GM23338 (cell line): ENCODE results near the gene NIF3L1. TPM values are rescaled to one million over a fixed set of nuclear protein-coding genes. Genes with fewer than 3 reads are reported as not detected.

Source experiments
- ATAC-seq: fragments of 200-7000 bp; cut with Tn5 transposase; 3 replicates; pipeline ENCODE4 v1.9.1; 2020
- DNase-seq: peaks from one replicate; pipeline ENCODE4 v3.0.0-alpha.2; 2015; ENCODE audit warnings: low spot score
- H2AFZ ChIP-seq: fragments of 200-600 bp; sonication (generic); 2 replicates; pipeline ENCODE4 v1.8.0; 2016; ENCODE audit warnings: antibody characterized with exemption, mild to moderate bottlenecking, moderate library complexity
- H3F3A ChIP-seq: fragments of 200-600 bp; sonication (generic); replicated peaks from 2 replicates; pipeline ENCODE4 v1.8.0; 2017; ENCODE audit warnings: antibody characterized with exemption, mixed run types, low read depth
- H3K27ac ChIP-seq: fragments of 200-600 bp; sonication (generic); 2 replicates; pipeline ENCODE4 v1.6.1; 2016; ENCODE audit warnings: low read depth
- H3K27me3 ChIP-seq: fragments of 200-600 bp; sonication (generic); 2 replicates; pipeline ENCODE4 v1.8.0; 2016; ENCODE audit warnings: mild to moderate bottlenecking, mixed run types, moderate library complexity; ENCODE audit not compliant: insufficient read depth
- H3K36me3 ChIP-seq: fragments of 200-600 bp; sonication (generic); 2 replicates; pipeline ENCODE4 v1.8.0; 2016; ENCODE audit warnings: mild to moderate bottlenecking; ENCODE audit not compliant: insufficient read depth
- H3K4me1 ChIP-seq: fragments of 200-600 bp; sonication (generic); 2 replicates; pipeline ENCODE4 v1.8.0; 2016; ENCODE audit warnings: mild to moderate bottlenecking, moderate library complexity; ENCODE audit not compliant: insufficient read depth
- H3K4me2 ChIP-seq: fragments of 200-600 bp; sonication (generic); 2 replicates; pipeline ENCODE4 v1.7.1; 2017; ENCODE audit warnings: mixed run types
- H3K4me3 ChIP-seq: fragments of 200-600 bp; sonication (generic); 2 replicates; pipeline ENCODE4 v1.6.1; 2016; ENCODE audit warnings: mixed run types
- H3K79me2 ChIP-seq: fragments of 200-600 bp; sonication (generic); replicated peaks from 2 replicates; pipeline ENCODE4 v1.8.0; 2017; ENCODE audit warnings: mild to moderate bottlenecking; ENCODE audit not compliant: insufficient read depth
- H3K9me2 ChIP-seq: fragments of 200-600 bp; sonication (generic); 2 replicates; pipeline ENCODE4 v1.8.0; 2017; ENCODE audit not compliant: insufficient read depth
- H4K20me1 ChIP-seq: fragments of 200-600 bp; sonication (generic); replicated peaks from 2 replicates; pipeline ENCODE4 v1.8.0; 2017; ENCODE audit warnings: mild to moderate bottlenecking; ENCODE audit not compliant: insufficient read depth
- H3K27ac Mint-ChIP-seq: 2 replicates; pipeline ENCODE4 v1.8.0; 2020; ENCODE audit warnings: inconsistent platforms, mild to moderate bottlenecking, moderate library complexity, mixed read lengths
- H3K27me3 Mint-ChIP-seq: 3 replicates; pipeline ENCODE4 v1.8.0; 2022; ENCODE audit warnings: low read depth, mild to moderate bottlenecking, moderate library complexity, mixed read lengths, inconsistent platforms; ENCODE audit not compliant: insufficient read depth, poor library complexity
- H3K36me3 Mint-ChIP-seq: 3 replicates; pipeline ENCODE4 v1.8.0; 2021; ENCODE audit warnings: low read depth, mild to moderate bottlenecking, inconsistent platforms, moderate library complexity, mixed read lengths
- H3K4me1 Mint-ChIP-seq: 3 replicates; pipeline ENCODE4 v1.8.0; 2020; ENCODE audit warnings: mild to moderate bottlenecking, inconsistent platforms, mixed read lengths
- H3K4me3 Mint-ChIP-seq: 3 replicates; pipeline ENCODE4 v1.8.0; 2021; ENCODE audit warnings: moderate library complexity, mild to moderate bottlenecking, inconsistent platforms, mixed read lengths
- H3K9me3 Mint-ChIP-seq: 3 replicates; pipeline ENCODE4 v1.8.0; 2020; ENCODE audit warnings: moderate library complexity, mild to moderate bottlenecking, inconsistent platforms, mixed read lengths
- CREB1 ChIP-seq: fragments of 250-450 bp; sonication (Bioruptor Pico); IDR thresholded peaks from 2 replicates; pipeline ENCODE4 v1.5.0; 2020; ENCODE audit warnings: low read depth, mild to moderate bottlenecking, moderate library complexity
- ETS1 ChIP-seq: IDR thresholded peaks from 2 replicates; pipeline ENCODE4 v1.6.1; 2016; ENCODE audit warnings: antibody characterized with exemption
- EZH2 ChIP-seq: fragments of 200-600 bp; sonication (generic); IDR thresholded peaks from one replicate; pipeline ENCODE4 v1.8.0; 2017; ENCODE audit warnings: antibody characterized with exemption, mild to moderate bottlenecking, low read depth; ENCODE audit not compliant: unreplicated experiment
- EZH2phosphoT487 ChIP-seq: fragments of 200-600 bp; sonication (generic); IDR thresholded peaks from one replicate; pipeline ENCODE4 v1.8.1; 2018; ENCODE audit warnings: antibody characterized with exemption; ENCODE audit not compliant: unreplicated experiment
- JUNB ChIP-seq: IDR thresholded peaks from one replicate; pipeline ENCODE4 v1.6.1; 2016; ENCODE audit warnings: antibody characterized with exemption; ENCODE audit not compliant: unreplicated experiment
- NANOG ChIP-seq: IDR thresholded peaks from 2 replicates; pipeline ENCODE4 v1.6.1; 2016; ENCODE audit warnings: antibody characterized with exemption, borderline replicate concordance
- POLR2AphosphoS5 ChIP-seq: IDR thresholded peaks from 2 replicates; pipeline ENCODE4 v1.6.1; 2016; ENCODE audit warnings: antibody characterized with exemption, low read depth
- STAT1 ChIP-seq: IDR thresholded peaks from one replicate; pipeline ENCODE4 v1.6.1; 2016; ENCODE audit warnings: antibody characterized with exemption; ENCODE audit not compliant: unreplicated experiment
- ZNF114 ChIP-seq: fragments of 250-450 bp; sonication (Bioruptor Pico); IDR thresholded peaks from 2 replicates; pipeline ENCODE4 v1.5.0; 2020; ENCODE audit warnings: mild to moderate bottlenecking, moderate library complexity
- ZNF331 ChIP-seq: fragments of 250-450 bp; sonication (Bioruptor Pico); IDR thresholded peaks from 2 replicates; pipeline ENCODE4 v1.5.0; 2020; ENCODE audit warnings: low read depth, mild to moderate bottlenecking, moderate library complexity
- ZNF462 ChIP-seq: fragments of 250-450 bp; sonication (Bioruptor Pico); IDR thresholded peaks from 2 replicates; pipeline ENCODE4 v1.5.0; 2020; ENCODE audit warnings: mild to moderate bottlenecking, moderate library complexity
- polyA plus RNA-seq: library from polyadenylated mRNA; unstranded; fragments of >200 nt; fragmentation: Nextera tagmentation; extraction: Ambion mirVana; gene quantifications from 2 replicates; pipeline ENCODE4 v1.2.1, GENCODE V29; 2016
- total RNA-seq: library from RNA; depleted of rRNA; stranded (reverse); fragments of >200 nt; shearing (Covaris generic); gene quantifications from 2 replicates; pipeline ENCODE4 v1.2.3, GENCODE V29; 2014
- TF ChIP-seq, protein P1 (sequence below), 2 experiments: fragments of 200-600 bp in 1 of 2; sonication (generic) in 1 of 2; conservative IDR thresholded peaks; 2 replicates each; pipeline versions ENCODE4 v1.5.1 to v1.6.1; 2016 to 2017; ENCODE audit warnings: antibody characterized with exemption in 2 of 2, low read depth in 2 of 2, mild to moderate bottlenecking in 2 of 2, moderate library complexity in 1 of 2
- TF ChIP-seq, protein P2 (sequence below): IDR thresholded peaks from one replicate; pipeline ENCODE4 v1.6.1; 2018; ENCODE audit warnings: antibody characterized with exemption; ENCODE audit not compliant: unreplicated experiment

Gene NIF3L1
- total and polyA plus RNA-seq, 2 experiments from 2014 or later: 62.8 to 63.9 TPM

DNA sequence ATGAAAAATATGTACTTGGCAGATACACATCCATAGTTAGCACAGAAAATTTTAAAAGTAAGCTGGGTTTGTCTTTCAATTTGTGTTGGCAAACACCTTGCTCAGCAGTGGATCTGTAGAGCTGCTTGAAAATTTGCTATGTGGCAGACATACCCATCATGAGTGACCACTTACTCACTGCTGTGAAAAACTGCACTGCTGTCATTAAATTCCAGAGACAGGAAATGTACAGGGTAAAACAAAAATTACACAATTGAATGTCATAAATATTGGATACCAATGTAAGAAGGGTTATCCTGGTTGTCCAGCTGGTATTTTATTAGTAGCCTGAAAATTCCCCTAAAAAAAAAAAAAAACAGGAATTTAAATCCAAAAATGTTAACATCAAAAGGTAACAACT, 24.5 kb downstream of the NIF3L1 start:
- no peaks in the 10 kb centered on the region for H3F3A ChIP-seq
- TF ChIP-seq ZNF331 (CRISPR knock-in tag): no peak
- no peak for TF ChIP-seq EZH2
- TF ChIP-seq POLR2AphosphoS5: no peak
- no peak for TF ChIP-seq JUNB
- TF ChIP-seq, protein P1, sequence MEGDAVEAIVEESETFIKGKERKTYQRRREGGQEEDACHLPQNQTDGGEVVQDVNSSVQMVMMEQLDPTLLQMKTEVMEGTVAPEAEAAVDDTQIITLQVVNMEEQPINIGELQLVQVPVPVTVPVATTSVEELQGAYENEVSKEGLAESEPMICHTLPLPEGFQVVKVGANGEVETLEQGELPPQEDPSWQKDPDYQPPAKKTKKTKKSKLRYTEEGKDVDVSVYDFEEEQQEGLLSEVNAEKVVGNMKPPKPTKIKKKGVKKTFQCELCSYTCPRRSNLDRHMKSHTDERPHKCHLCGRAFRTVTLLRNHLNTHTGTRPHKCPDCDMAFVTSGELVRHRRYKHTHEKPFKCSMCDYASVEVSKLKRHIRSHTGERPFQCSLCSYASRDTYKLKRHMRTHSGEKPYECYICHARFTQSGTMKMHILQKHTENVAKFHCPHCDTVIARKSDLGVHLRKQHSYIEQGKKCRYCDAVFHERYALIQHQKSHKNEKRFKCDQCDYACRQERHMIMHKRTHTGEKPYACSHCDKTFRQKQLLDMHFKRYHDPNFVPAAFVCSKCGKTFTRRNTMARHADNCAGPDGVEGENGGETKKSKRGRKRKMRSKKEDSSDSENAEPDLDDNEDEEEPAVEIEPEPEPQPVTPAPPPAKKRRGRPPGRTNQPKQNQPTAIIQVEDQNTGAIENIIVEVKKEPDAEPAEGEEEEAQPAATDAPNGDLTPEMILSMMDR (conservative IDR thresholded peaks at IDR 0.05; ENCODE audit: low read depth in 2 of 2): no peak
- TF ChIP-seq ETS1: no peak
- no peak for TF ChIP-seq ZNF462 (CRISPR knock-in tag)
- TF ChIP-seq EZH2phosphoT487: no peak
- TF ChIP-seq NANOG: no peak
- TF ChIP-seq, protein P2, sequence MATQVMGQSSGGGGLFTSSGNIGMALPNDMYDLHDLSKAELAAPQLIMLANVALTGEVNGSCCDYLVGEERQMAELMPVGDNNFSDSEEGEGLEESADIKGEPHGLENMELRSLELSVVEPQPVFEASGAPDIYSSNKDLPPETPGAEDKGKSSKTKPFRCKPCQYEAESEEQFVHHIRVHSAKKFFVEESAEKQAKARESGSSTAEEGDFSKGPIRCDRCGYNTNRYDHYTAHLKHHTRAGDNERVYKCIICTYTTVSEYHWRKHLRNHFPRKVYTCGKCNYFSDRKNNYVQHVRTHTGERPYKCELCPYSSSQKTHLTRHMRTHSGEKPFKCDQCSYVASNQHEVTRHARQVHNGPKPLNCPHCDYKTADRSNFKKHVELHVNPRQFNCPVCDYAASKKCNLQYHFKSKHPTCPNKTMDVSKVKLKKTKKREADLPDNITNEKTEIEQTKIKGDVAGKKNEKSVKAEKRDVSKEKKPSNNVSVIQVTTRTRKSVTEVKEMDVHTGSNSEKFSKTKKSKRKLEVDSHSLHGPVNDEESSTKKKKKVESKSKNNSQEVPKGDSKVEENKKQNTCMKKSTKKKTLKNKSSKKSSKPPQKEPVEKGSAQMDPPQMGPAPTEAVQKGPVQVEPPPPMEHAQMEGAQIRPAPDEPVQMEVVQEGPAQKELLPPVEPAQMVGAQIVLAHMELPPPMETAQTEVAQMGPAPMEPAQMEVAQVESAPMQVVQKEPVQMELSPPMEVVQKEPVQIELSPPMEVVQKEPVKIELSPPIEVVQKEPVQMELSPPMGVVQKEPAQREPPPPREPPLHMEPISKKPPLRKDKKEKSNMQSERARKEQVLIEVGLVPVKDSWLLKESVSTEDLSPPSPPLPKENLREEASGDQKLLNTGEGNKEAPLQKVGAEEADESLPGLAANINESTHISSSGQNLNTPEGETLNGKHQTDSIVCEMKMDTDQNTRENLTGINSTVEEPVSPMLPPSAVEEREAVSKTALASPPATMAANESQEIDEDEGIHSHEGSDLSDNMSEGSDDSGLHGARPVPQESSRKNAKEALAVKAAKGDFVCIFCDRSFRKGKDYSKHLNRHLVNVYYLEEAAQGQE: no peak
- TF ChIP-seq STAT1: no peak
- TF ChIP-seq ZNF114 (CRISPR knock-in tag): no peak
- no peak for TF ChIP-seq CREB1 (CRISPR knock-in tag)
- peaks cover 14% of the 10 kb centered on the region for H4K20me1 ChIP-seq
- no peaks in the 10 kb centered on the region for H3K4me1 ChIP-seq
- no peaks in the 10 kb centered on the region for H3K79me2 ChIP-seq
- H3K36me3 ChIP-seq: peaks cover 73% of the 10 kb centered on the region
- H3K27ac ChIP-seq: no peak overlapping the region
- Mint-ChIP-seq H3K9me3 (no peaks in the 10 kb centered on the region), H3K4me1 (no peaks in the 10 kb centered on the region), H3K36me3 (peaks cover 58% of the 10 kb centered on the region), H3K27me3 (peaks cover 1% of the 10 kb centered on the region), H3K27ac (no peak overlapping the region), H3K4me3 (no peak overlapping the region)
- no peak overlapping the region for H3K4me2 ChIP-seq
- no peak for ATAC-seq
- no peaks in the 10 kb centered on the region for H3K9me2 ChIP-seq
- H3K27me3 ChIP-seq: no peaks in the 10 kb centered on the region
- H2AFZ ChIP-seq: no peak overlapping the region
- no peak for DNase-seq
- no peak overlapping the region for H3K4me3 ChIP-seq
